GM12878 (cell line): ENCODE results near the gene FXYD4. TPM values are rescaled to one million over a fixed set of nuclear protein-coding genes. Genes with fewer than 3 reads are reported as not detected.

Experiments
- ATAC-seq: fragments of 200-7000 bp; cut with Tn5 transposase; 3 replicates; pipeline ENCODE4 v1.9.1; 2020; ENCODE audit warnings: mild to moderate bottlenecking, moderate library complexity
- BruUV-seq: library from RNA; stranded (reverse); fragments of 400-500 nt; replicated peaks from 2 replicates; lab custom pipeline; 2021; lab: Mats Ljungman, UMichigan
- CTCF ChIA-PET: fragments of 300-600 bp; sonication (Branson Sonifier 250); formaldehyde crosslinking; extraction: SDS; loops from one replicate; lab custom pipeline; 2021; ENCODE audit warnings: inconsistent platforms; lab: Yijun Ruan, JAX
- POLR2A ChIA-PET: fragments of 350-600 bp; formaldehyde crosslinking; extraction: SDS; loops from one replicate; lab custom pipeline; 2021; ENCODE audit warnings: inconsistent platforms; lab: Charles Lee
- RAD21 ChIA-PET: fragments of 300-600 bp; sonication (Branson Sonifier 250); formaldehyde crosslinking; loops from one replicate; lab custom pipeline; 2023; ENCODE audit warnings: antibody characterized with exemption; ENCODE audit not compliant: unreplicated experiment; lab: Charles Lee
- SMC1A ChIA-PET: fragments of 300-600 bp; sonication (Branson Sonifier 250); formaldehyde crosslinking; loops from one replicate; lab custom pipeline; 2023; ENCODE audit not compliant: unreplicated experiment, uncharacterized antibody; lab: Charles Lee
- DNase-seq: peaks from one replicate; pipeline ENCODE4 v3.0.0-alpha.2; 2011; ENCODE audit warnings: low read depth, low spot score
- FAIRE-seq: peaks from 3 replicates; lab custom pipeline; 2011; peaks lifted over from hg19 to GRCh38; lab: Jason Lieb, UNC
- H2AFZ ChIP-seq: 2 replicates; pipeline ENCODE4 v1.6.0; 2011; ENCODE audit warnings: low read depth, low read length, control low read depth; ENCODE audit not compliant: control insufficient read depth
- H3K27ac ChIP-seq: 2 replicates; pipeline ENCODE4 v1.5.1; 2011; ENCODE audit warnings: control low read depth; ENCODE audit not compliant: control insufficient read depth, insufficient read depth
- H3K27me3 ChIP-seq, 2 experiments: replicated peaks in 1 of 2; 2 replicates each; pipeline versions ENCODE4 v1.6.0 to v1.6.1; 2011; ENCODE audit warnings: low read length in 1 of 2; ENCODE audit not compliant: control insufficient read depth in 2 of 2, insufficient read depth in 2 of 2
- H3K36me3 ChIP-seq, 2 experiments: 2 replicates each; pipeline ENCODE4 v1.5.1; 2011; ENCODE audit warnings: low read length in 1 of 2; ENCODE audit not compliant: control insufficient read depth in 2 of 2, insufficient read depth in 2 of 2
- H3K4me1 ChIP-seq: 2 replicates; pipeline ENCODE4 v1.6.1; 2011; ENCODE audit warnings: mild to moderate bottlenecking, low read length, moderate library complexity, mixed read lengths; ENCODE audit not compliant: control insufficient read depth, insufficient read depth
- H3K4me2 ChIP-seq: 2 replicates; pipeline ENCODE4 v1.6.0; 2011; ENCODE audit warnings: control low read depth; ENCODE audit not compliant: control insufficient read depth, insufficient read depth
- H3K4me3 ChIP-seq: fragments of 200-600 bp; sonication (generic); 2 replicates; pipeline ENCODE4 v1.5.1; 2016
- H3K79me2 ChIP-seq: 2 replicates; pipeline ENCODE4 v1.6.0; 2011; ENCODE audit warnings: low read length; ENCODE audit not compliant: control insufficient read depth, insufficient read depth
- H3K9ac ChIP-seq: 2 replicates; pipeline ENCODE4 v1.8.0; 2011; ENCODE audit warnings: low read length, control low read depth, mixed read lengths; ENCODE audit not compliant: control insufficient read depth, insufficient read depth
- H3K9me3 ChIP-seq: replicated peaks from 3 replicates; pipeline ENCODE4 v1.5.1; 2011; ENCODE audit warnings: mild to moderate bottlenecking, low read length; ENCODE audit not compliant: control insufficient read depth, insufficient read depth
- H4K20me1 ChIP-seq: 2 replicates; pipeline ENCODE4 v1.6.0; 2011; ENCODE audit not compliant: control insufficient read depth, insufficient read depth
- ASH2L ChIP-seq: fragments of 300-600, 200-600 bp; sonication (generic); IDR thresholded peaks from 2 replicates; pipeline ENCODE4 v1.6.1; 2017; ENCODE audit warnings: low read depth, mild to moderate bottlenecking, borderline replicate concordance
- CBFB ChIP-seq: IDR thresholded peaks from 2 replicates; pipeline ENCODE4 v1.6.1; 2016; ENCODE audit warnings: antibody characterized with exemption, low read depth
- CHD1 ChIP-seq: IDR thresholded peaks from 2 replicates; pipeline ENCODE4 v1.6.1; 2012; ENCODE audit warnings: low read depth, low read length, improper control_type of control experiment
- FOXM1 ChIP-seq: IDR thresholded peaks from 2 replicates; pipeline ENCODE4 v1.6.1; 2012; ENCODE audit warnings: low read depth, mild to moderate bottlenecking, inconsistent platforms, low read length, moderate library complexity
- HDAC2 ChIP-seq: fragments of 200-600 bp; sonication (generic); IDR thresholded peaks from 2 replicates; pipeline ENCODE4 v1.6.1; 2017
- MYC ChIP-seq: IDR thresholded peaks from 2 replicates; pipeline ENCODE4 v1.6.1; 2011; ENCODE audit warnings: mild to moderate bottlenecking, low read length, moderate library complexity, inconsistent platforms; ENCODE audit not compliant: insufficient read depth, insufficient replicate concordance, insufficient read length, severe bottlenecking
- NBN ChIP-seq: fragments of 450-650 bp; IDR thresholded peaks from 2 replicates; pipeline ENCODE4 v1.6.1; 2016
- NFXL1 ChIP-seq: fragments of 450-650 bp; IDR thresholded peaks from 2 replicates; pipeline ENCODE4 v1.6.1; 2017; ENCODE audit warnings: antibody characterized with exemption, mild to moderate bottlenecking, borderline replicate concordance
- SMARCA5 ChIP-seq: fragments of 450-650 bp; IDR thresholded peaks from 2 replicates; pipeline ENCODE4 v1.6.1; 2017; ENCODE audit warnings: mild to moderate bottlenecking
- TCF12 ChIP-seq: IDR thresholded peaks from 2 replicates; pipeline ENCODE4 v1.6.1; 2011; ENCODE audit warnings: low read depth, mild to moderate bottlenecking, low read length
- WGBS: methylation state at CpG from one replicate; pipeline ENCODE4 v1.1.6; 2016; ENCODE audit warnings: low lambda C conversion rate; ENCODE audit not compliant: insufficient replicate concordance, insufficient coverage; ENCODE audit errors: missing lambda C conversion rate; 5-methylcytosine and 5-hydroxymethylcytosine counted together
- in situ Hi-C: fragments of 300-500 bp; cut with MboI; formaldehyde crosslinking; loops from 9 replicates; pipeline ENCODE4 v1.14.3; 2018; ENCODE audit warnings: mixed read lengths
- intact Hi-C: fragments of 100-400 bp; cut with micrococcal nuclease; formaldehyde crosslinking; loops from one replicate; pipeline ENCODE4 v1.14.2; 2022; ENCODE audit not compliant: unreplicated experiment
- polyA plus RNA-seq, 11 experiments: library from polyadenylated mRNA; depleted of rRNA in 4 of 11; unstranded in 6 of 11; stranded (reverse) in 5 of 11; fragments of >200 nt; fragmentation: Nextera tagmentation in 4 of 11; fragmentation: Illumina TruSeq in 1 of 11; extraction: Ambion mirVana in 4 of 11; extraction: Trizol in 1 of 11; gene quantifications; 1 replicate in 1 of 11; 2 replicates in 10 of 11; pipeline versions ENCODE4 v1.2.1 to v1.2.3, GENCODE V29; 2011 to 2016; ENCODE audit warnings: inconsistent platforms in 2 of 11, missing spikeins in 2 of 11, low read depth in 1 of 11
- total RNA-seq, 4 experiments: library from RNA; depleted of rRNA in 3 of 4; stranded (reverse); fragments of >200 nt in 3 of 4; fragmentation: Illumina TruSeq in 1 of 4; extraction: Trizol in 1 of 4; gene quantifications; 2 replicates each; pipeline versions ENCODE4 v1.2.1 to v1.2.3, GENCODE V29; 2013 to 2021
- TF ChIP-seq, protein P1 (sequence below): fragments of 450-650 bp; IDR thresholded peaks from 2 replicates; pipeline ENCODE4 v1.6.1; 2018; ENCODE audit warnings: borderline replicate concordance, mild to moderate bottlenecking; ENCODE audit not compliant: partially characterized antibody
- TF ChIP-seq, protein P2 (sequence below): IDR thresholded peaks from 2 replicates; pipeline ENCODE4 v1.6.1; 2011; ENCODE audit warnings: low read depth, low read length, improper control_type of control experiment, borderline replicate concordance
- TF ChIP-seq, protein P3 (sequence below): fragments of 450-650 bp; IDR thresholded peaks from 2 replicates; pipeline ENCODE4 v1.6.1; 2017; ENCODE audit warnings: mild to moderate bottlenecking, moderate library complexity
- TF ChIP-seq, protein P4 (sequence below): fragments of 450-650 bp; IDR thresholded peaks from 2 replicates; pipeline ENCODE4 v1.6.1; 2016; ENCODE audit warnings: mild to moderate bottlenecking, moderate library complexity, borderline replicate concordance

Gene FXYD4
- total and polyA plus RNA-seq, 10 of the 15 experiments (the other 5 are each of a cell fraction or from before 2014, with no cell fraction given) = not detected

DNA sequence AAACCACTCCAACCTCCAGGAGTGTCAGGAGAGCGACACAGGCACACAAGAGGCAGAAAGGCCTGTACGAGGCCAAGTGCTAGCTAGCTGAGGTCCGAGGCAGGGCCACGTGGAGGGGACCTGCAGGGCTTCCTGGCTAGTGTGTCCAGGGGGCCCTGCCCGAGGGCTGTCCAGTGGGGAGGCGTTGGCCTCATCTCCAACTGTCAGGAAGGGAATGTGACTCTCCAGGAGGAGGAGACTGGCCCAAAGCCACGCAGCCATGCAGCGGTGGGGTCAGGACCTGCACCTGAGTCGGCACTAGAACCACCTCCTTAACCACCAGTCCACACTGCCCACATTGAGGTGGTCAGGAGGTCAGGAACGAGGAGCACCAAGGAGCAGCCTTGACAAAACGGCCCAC is 32.3 kb upstream of the FXYD4 start:
- no TSS peak for BruUV-seq
- Histone ChIP-seq H3K36me3 (no peaks in the 10 kb centered on the region), H3K79me2 (no peaks in the 10 kb centered on the region), H3K4me2 (no peak overlapping the region), H3K27ac (no peak overlapping the region), H3K9me3 (no peaks in the 10 kb centered on the region), H4K20me1 (no peaks in the 10 kb centered on the region), H3K4me3 (no peak overlapping the region), H3K4me1 (no peaks in the 10 kb centered on the region), H3K27me3 (no peaks in the 10 kb centered on the region; a peak in 1 of 4 replicates), H2AFZ (no peak overlapping the region), H3K9ac (no peak overlapping the region)
- intact Hi-C loops = no loop called here
- DNase-seq = no peak
- 5% methylated on average over 11 of the region's 11 CpGs for WGBS
- CTCF ChIA-PET = interaction anchor here (0.8 kb wide), 1 partner anchor 9 kb away, joined by 3 read pairs; no protein-coding TSS in a partner anchor
- no peak for FAIRE-seq
- SMC1A ChIA-PET = no interaction called here
- RAD21 ChIA-PET = no interaction called here
- in situ Hi-C loops = no loop called here
- POLR2A ChIA-PET = no interaction called here
- ATAC-seq = no peak
- TF ChIP-seq FOXM1 (no peak), CBFB (no peak), NBN (no peak), HDAC2 (no peak), CHD1 (no peak), NFXL1 (no peak), ASH2L (no peak), SMARCA5 (no peak), TCF12 (no peak), MYC (no peak)
- TF ChIP-seq, protein P1, sequence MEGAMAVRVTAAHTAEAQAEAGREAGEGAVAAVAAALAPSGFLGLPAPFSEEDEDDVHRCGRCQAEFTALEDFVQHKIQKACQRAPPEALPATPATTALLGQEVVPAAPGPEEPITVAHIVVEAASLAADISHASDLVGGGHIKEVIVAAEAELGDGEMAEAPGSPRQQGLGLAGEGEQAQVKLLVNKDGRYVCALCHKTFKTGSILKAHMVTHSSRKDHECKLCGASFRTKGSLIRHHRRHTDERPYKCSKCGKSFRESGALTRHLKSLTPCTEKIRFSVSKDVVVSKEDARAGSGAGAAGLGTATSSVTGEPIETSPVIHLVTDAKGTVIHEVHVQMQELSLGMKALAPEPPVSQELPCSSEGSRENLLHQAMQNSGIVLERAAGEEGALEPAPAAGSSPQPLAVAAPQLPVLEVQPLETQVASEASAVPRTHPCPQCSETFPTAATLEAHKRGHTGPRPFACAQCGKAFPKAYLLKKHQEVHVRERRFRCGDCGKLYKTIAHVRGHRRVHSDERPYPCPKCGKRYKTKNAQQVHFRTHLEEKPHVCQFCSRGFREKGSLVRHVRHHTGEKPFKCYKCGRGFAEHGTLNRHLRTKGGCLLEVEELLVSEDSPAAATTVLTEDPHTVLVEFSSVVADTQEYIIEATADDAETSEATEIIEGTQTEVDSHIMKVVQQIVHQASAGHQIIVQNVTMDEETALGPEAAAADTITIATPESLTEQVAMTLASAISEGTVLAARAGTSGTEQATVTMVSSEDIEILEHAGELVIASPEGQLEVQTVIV = no peak
- TF ChIP-seq, protein P2, sequence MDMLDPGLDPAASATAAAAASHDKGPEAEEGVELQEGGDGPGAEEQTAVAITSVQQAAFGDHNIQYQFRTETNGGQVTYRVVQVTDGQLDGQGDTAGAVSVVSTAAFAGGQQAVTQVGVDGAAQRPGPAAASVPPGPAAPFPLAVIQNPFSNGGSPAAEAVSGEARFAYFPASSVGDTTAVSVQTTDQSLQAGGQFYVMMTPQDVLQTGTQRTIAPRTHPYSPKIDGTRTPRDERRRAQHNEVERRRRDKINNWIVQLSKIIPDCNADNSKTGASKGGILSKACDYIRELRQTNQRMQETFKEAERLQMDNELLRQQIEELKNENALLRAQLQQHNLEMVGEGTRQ = no peak
- TF ChIP-seq, protein P3, sequence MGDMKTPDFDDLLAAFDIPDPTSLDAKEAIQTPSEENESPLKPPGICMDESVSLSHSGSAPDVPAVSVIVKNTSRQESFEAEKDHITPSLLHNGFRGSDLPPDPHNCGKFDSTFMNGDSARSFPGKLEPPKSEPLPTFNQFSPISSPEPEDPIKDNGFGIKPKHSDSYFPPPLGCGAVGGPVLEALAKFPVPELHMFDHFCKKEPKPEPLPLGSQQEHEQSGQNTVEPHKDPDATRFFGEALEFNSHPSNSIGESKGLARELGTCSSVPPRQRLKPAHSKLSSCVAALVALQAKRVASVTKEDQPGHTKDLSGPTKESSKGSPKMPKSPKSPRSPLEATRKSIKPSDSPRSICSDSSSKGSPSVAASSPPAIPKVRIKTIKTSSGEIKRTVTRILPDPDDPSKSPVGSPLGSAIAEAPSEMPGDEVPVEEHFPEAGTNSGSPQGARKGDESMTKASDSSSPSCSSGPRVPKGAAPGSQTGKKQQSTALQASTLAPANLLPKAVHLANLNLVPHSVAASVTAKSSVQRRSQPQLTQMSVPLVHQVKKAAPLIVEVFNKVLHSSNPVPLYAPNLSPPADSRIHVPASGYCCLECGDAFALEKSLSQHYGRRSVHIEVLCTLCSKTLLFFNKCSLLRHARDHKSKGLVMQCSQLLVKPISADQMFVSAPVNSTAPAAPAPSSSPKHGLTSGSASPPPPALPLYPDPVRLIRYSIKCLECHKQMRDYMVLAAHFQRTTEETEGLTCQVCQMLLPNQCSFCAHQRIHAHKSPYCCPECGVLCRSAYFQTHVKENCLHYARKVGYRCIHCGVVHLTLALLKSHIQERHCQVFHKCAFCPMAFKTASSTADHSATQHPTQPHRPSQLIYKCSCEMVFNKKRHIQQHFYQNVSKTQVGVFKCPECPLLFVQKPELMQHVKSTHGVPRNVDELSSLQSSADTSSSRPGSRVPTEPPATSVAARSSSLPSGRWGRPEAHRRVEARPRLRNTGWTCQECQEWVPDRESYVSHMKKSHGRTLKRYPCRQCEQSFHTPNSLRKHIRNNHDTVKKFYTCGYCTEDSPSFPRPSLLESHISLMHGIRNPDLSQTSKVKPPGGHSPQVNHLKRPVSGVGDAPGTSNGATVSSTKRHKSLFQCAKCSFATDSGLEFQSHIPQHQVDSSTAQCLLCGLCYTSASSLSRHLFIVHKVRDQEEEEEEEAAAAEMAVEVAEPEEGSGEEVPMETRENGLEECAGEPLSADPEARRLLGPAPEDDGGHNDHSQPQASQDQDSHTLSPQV = no peak
- TF ChIP-seq, protein P4, sequence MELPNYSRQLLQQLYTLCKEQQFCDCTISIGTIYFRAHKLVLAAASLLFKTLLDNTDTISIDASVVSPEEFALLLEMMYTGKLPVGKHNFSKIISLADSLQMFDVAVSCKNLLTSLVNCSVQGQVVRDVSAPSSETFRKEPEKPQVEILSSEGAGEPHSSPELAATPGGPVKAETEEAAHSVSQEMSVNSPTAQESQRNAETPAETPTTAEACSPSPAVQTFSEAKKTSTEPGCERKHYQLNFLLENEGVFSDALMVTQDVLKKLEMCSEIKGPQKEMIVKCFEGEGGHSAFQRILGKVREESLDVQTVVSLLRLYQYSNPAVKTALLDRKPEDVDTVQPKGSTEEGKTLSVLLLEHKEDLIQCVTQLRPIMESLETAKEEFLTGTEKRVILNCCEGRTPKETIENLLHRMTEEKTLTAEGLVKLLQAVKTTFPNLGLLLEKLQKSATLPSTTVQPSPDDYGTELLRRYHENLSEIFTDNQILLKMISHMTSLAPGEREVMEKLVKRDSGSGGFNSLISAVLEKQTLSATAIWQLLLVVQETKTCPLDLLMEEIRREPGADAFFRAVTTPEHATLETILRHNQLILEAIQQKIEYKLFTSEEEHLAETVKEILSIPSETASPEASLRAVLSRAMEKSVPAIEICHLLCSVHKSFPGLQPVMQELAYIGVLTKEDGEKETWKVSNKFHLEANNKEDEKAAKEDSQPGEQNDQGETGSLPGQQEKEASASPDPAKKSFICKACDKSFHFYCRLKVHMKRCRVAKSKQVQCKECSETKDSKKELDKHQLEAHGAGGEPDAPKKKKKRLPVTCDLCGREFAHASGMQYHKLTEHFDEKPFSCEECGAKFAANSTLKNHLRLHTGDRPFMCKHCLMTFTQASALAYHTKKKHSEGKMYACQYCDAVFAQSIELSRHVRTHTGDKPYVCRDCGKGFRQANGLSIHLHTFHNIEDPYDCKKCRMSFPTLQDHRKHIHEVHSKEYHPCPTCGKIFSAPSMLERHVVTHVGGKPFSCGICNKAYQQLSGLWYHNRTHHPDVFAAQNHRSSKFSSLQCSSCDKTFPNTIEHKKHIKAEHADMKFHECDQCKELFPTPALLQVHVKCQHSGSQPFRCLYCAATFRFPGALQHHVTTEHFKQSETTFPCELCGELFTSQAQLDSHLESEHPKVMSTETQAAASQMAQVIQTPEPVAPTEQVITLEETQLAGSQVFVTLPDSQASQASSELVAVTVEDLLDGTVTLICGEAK = no peak
